Measurements from ENCODE around the gene RGS13.

Gene RGS13

GRCh38 chr1:192601567-192601966 lies 34.4 kb upstream of the RGS13 start:
- Histone ChIP-seq H3K9ac (ENCODE audit: low read depth in 1 of 2, low read length in 2 of 2) (no peak overlapping the region), H3K9me3 (ENCODE audit: control insufficient read depth in 1 of 2, low read length in 2 of 2) (no peaks in the 10 kb centered on the region), H3K4me3 (ENCODE audit: low read depth in 1 of 2, low read length in 2 of 2) (no peak overlapping the region), H3K4me1 (ENCODE audit: control insufficient read depth in 1 of 2, insufficient read depth in 2 of 2, low read length in 2 of 2) (no peaks in the 10 kb centered on the region), H3K27me3 (ENCODE audit: control insufficient read depth in 1 of 2, insufficient read depth in 2 of 2, low read length in 2 of 2) (no peaks in the 10 kb centered on the region), H3K36me3 (ENCODE audit: control insufficient read depth in 1 of 2, insufficient read depth in 2 of 2, low read length in 2 of 2) (no peaks in the 10 kb centered on the region), H3K27ac (ENCODE audit: low read depth, low read length) (no peak overlapping the region)

DNA sequence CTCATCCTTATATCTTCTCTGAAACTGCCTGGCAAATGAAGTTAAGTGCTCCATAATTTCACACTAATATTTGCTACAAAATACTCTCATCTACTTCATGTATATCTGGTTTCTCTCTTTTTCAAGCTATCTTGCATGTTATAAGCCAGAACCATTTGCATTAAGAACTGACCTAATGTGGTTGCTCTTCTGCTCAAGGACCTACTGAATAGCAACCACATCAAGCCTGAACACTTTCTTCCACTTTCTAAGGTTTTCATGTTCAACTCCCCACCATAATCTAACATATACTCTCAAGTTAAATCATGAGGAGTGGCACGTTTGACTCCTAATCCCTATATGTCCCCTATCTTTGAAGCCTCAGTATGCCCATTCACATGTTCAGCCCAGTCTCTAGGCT lies 33.2 kb upstream of the RGS13 start:
- no peak overlapping the region for H3K27ac ChIP-seq (ENCODE audit: low read depth, low read length)
- H3K9me3 ChIP-seq (ENCODE audit: control insufficient read depth in 1 of 2, low read length in 2 of 2) = no peaks in the 10 kb centered on the region

GRCh38 chr1:192603218-192603787 lies 32.6 kb upstream of the RGS13 start:
- Histone ChIP-seq H3K27ac (ENCODE audit: low read depth, low read length) (no peak overlapping the region), H3K9ac (ENCODE audit: low read depth in 1 of 2, low read length in 2 of 2) (no peak overlapping the region), H3K36me3 (ENCODE audit: control insufficient read depth in 1 of 2, insufficient read depth in 2 of 2, low read length in 2 of 2) (no peaks in the 10 kb centered on the region), H3K4me3 (ENCODE audit: low read depth in 1 of 2, low read length in 2 of 2) (no peak overlapping the region), H3K9me3 (ENCODE audit: control insufficient read depth in 1 of 2, low read length in 2 of 2) (no peaks in the 10 kb centered on the region), H3K4me1 (ENCODE audit: control insufficient read depth in 1 of 2, insufficient read depth in 2 of 2, low read length in 2 of 2) (no peaks in the 10 kb centered on the region), H3K27me3 (ENCODE audit: control insufficient read depth in 1 of 2, insufficient read depth in 2 of 2, low read length in 2 of 2) (no peaks in the 10 kb centered on the region)

More for the DNA sequence above, 33.2 kb upstream of the RGS13 start:
- no peak overlapping the region for H3K4me3 ChIP-seq (ENCODE audit: low read depth in 1 of 2, low read length in 2 of 2)
- no peaks in the 10 kb centered on the region for H3K4me1 ChIP-seq (ENCODE audit: control insufficient read depth in 1 of 2, insufficient read depth in 2 of 2, low read length in 2 of 2)
- no peaks in the 10 kb centered on the region for H3K27me3 ChIP-seq (ENCODE audit: control insufficient read depth in 1 of 2, insufficient read depth in 2 of 2, low read length in 2 of 2)
- no peak overlapping the region for H3K9ac ChIP-seq (ENCODE audit: low read depth in 1 of 2, low read length in 2 of 2)
- H3K36me3 ChIP-seq (ENCODE audit: control insufficient read depth in 1 of 2, insufficient read depth in 2 of 2, low read length in 2 of 2) = no peaks in the 10 kb centered on the region

DNA sequence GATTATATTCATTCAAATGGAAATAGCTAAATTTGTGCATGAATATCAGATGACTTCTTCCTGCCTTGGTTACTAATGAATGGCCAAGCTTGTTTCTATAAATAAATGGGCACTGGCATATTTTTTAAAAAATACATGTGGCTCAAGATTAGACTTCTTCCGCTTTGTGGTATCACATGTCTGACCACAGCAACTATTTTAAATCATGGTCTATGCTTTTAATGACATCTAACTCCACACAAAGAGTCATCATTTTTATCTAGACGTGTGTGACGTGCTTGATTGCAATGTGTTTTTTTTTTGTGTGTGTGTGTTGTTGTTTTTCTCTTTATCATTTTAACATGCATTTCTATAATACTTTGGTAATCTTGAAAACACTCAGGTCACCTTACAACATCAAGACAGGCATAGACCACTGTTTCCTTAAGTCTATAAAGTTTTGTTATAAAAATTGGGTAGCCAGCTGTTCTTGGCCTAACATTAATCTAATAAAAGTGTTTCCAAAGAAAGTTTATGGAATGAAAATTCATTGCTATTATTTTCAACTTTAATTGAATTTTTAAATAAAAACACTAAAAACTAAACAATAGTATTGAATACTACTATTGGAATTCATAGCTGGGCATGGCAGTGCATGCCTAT lies 30.8 kb upstream of the RGS13 start:
- Histone ChIP-seq H3K27me3 (ENCODE audit: control insufficient read depth in 1 of 2, insufficient read depth in 2 of 2, low read length in 2 of 2) (no peaks in the 10 kb centered on the region), H3K9ac (ENCODE audit: low read depth in 1 of 2, low read length in 2 of 2) (no peak overlapping the region), H3K4me3 (ENCODE audit: low read depth in 1 of 2, low read length in 2 of 2) (no peak overlapping the region), H3K27ac (ENCODE audit: low read depth, low read length) (no peak overlapping the region), H3K9me3 (ENCODE audit: control insufficient read depth in 1 of 2, low read length in 2 of 2) (no peaks in the 10 kb centered on the region), H3K36me3 (ENCODE audit: control insufficient read depth in 1 of 2, insufficient read depth in 2 of 2, low read length in 2 of 2) (no peaks in the 10 kb centered on the region), H3K4me1 (ENCODE audit: control insufficient read depth in 1 of 2, insufficient read depth in 2 of 2, low read length in 2 of 2) (no peaks in the 10 kb centered on the region)

DNA sequence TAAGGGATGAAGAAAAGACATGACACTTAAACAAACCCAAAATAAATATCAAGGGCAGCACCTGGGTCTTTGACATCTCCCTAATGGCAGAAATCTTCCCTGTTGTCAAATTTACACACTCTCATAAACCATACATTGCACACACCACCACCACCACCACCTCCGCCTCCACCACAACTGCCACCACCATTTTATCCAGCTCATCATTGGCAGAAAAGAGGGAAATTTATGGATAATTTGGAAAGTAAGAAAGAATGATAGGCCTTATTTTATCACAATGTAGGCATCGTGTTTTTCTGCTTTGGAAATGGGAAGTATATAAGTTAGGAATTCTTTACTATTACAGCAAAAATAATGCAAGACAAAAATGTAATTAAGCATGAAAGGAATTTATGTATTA lies 27.3 kb upstream of the RGS13 start:
- Histone ChIP-seq H3K9ac (ENCODE audit: low read depth in 1 of 2, low read length in 2 of 2) (no peak overlapping the region), H3K27me3 (ENCODE audit: control insufficient read depth in 1 of 2, insufficient read depth in 2 of 2, low read length in 2 of 2) (no peaks in the 10 kb centered on the region), H3K4me3 (ENCODE audit: low read depth in 1 of 2, low read length in 2 of 2) (no peak overlapping the region), H3K36me3 (ENCODE audit: control insufficient read depth in 1 of 2, insufficient read depth in 2 of 2, low read length in 2 of 2) (no peaks in the 10 kb centered on the region), H3K4me1 (ENCODE audit: control insufficient read depth in 1 of 2, insufficient read depth in 2 of 2, low read length in 2 of 2) (no peaks in the 10 kb centered on the region), H3K27ac (ENCODE audit: low read depth, low read length) (no peak overlapping the region), H3K9me3 (ENCODE audit: control insufficient read depth in 1 of 2, low read length in 2 of 2) (no peaks in the 10 kb centered on the region)

DNA sequence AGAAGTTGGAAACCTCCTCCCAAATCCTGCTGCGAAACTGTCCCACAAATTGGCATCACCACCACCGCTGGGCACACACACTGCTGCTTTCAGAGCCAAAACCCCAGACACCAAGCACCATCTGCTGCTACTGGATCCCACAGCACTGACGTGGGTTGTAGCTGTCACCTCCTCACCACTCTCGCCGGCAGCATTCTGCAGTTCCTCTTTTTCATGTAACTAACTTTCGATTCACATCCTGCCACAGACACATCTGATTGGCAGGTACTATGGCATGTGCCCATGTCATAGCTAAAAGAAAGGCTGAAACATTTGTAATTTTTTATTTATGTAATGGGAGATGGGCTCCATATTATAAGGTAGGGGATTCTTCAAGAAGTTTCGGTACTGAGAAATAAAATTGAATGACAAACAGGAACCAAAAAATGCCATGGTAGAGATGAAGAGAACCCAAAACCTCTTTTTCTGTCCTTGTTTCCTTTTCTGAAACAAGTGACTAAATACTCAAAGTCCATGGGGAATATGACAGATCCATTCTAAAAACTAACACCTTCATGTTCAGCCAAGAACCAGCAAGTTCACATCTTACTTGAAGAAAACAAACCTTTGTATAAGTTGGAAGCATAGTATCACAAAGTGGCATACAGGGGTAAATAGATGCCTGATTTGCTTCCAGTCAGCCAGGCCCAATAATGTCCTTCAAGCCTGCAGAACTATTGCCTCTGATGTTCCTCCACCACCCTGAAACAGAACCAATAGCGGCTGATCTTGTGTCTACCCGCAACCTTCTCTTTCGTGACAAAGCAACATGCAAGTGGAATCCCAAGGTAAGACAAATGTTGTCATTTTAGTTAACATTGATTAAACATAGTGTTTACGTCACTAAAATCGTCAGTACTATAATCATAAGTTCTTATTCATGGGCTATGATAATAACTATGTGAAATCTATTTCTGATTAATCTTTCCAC lies 26.6 kb upstream of the RGS13 start:
- no peak overlapping the region for H3K27ac ChIP-seq (ENCODE audit: low read depth, low read length)
- H3K4me3 ChIP-seq (ENCODE audit: low read depth in 1 of 2, low read length in 2 of 2) = no peak overlapping the region

DNA sequence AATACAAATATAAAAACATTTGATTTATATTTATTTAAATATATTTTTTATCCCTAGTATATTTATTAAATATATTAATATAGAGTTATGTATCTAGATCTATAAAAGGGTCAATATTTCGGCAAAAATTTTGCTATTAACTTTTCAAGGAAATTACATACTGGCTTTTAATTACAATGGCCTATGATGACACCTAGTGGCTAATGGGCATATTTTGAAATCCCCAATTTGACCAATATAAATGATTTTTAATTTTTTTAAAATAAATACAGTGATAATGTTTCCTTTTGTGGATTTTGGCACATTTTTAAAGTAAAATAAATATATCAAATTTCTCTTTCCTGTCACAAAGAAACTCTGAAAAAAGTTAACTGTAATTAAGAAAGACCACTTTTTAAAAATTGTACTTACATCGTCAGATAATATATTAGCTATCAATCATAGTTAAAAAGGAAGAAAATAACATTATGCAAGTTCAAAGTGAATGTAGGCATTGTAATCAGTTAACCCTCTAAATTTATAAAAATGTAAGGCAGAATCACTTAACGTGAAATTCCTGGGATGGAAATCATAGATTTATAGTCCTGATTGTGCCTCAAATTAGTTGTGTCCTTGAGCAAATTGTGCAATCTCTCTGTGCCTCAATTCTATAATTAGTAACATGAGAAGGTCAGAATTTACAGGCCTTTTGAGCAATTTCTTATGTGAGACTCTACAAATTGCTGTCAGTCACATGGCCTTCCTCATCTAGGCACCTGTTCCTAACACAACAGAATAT lies 25.6 kb upstream of the RGS13 start:
- Histone ChIP-seq H3K9ac (ENCODE audit: low read depth in 1 of 2, low read length in 2 of 2) (no peak overlapping the region), H3K4me1 (ENCODE audit: control insufficient read depth in 1 of 2, insufficient read depth in 2 of 2, low read length in 2 of 2) (no peaks in the 10 kb centered on the region), H3K4me3 (ENCODE audit: low read depth in 1 of 2, low read length in 2 of 2) (no peak overlapping the region), H3K36me3 (ENCODE audit: control insufficient read depth in 1 of 2, insufficient read depth in 2 of 2, low read length in 2 of 2) (no peaks in the 10 kb centered on the region), H3K27ac (ENCODE audit: low read depth, low read length) (no peak overlapping the region), H3K9me3 (ENCODE audit: control insufficient read depth in 1 of 2, low read length in 2 of 2) (no peaks in the 10 kb centered on the region), H3K27me3 (ENCODE audit: control insufficient read depth in 1 of 2, insufficient read depth in 2 of 2, low read length in 2 of 2) (no peaks in the 10 kb centered on the region)

More for the DNA sequence above, 26.6 kb upstream of the RGS13 start:
- Histone ChIP-seq H3K9ac (ENCODE audit: low read depth in 1 of 2, low read length in 2 of 2) (no peak overlapping the region), H3K4me1 (ENCODE audit: control insufficient read depth in 1 of 2, insufficient read depth in 2 of 2, low read length in 2 of 2) (no peaks in the 10 kb centered on the region), H3K36me3 (ENCODE audit: control insufficient read depth in 1 of 2, insufficient read depth in 2 of 2, low read length in 2 of 2) (no peaks in the 10 kb centered on the region), H3K9me3 (ENCODE audit: control insufficient read depth in 1 of 2, low read length in 2 of 2) (no peaks in the 10 kb centered on the region), H3K27me3 (ENCODE audit: control insufficient read depth in 1 of 2, insufficient read depth in 2 of 2, low read length in 2 of 2) (no peaks in the 10 kb centered on the region)

GRCh38 chr1:192615055-192615454 lies 20.9 kb upstream of the RGS13 start:
- Histone ChIP-seq H3K4me1 (ENCODE audit: control insufficient read depth in 1 of 2, insufficient read depth in 2 of 2, low read length in 2 of 2) (no peaks in the 10 kb centered on the region), H3K27me3 (ENCODE audit: control insufficient read depth in 1 of 2, insufficient read depth in 2 of 2, low read length in 2 of 2) (no peaks in the 10 kb centered on the region), H3K9me3 (ENCODE audit: control insufficient read depth in 1 of 2, low read length in 2 of 2) (no peaks in the 10 kb centered on the region), H3K4me3 (ENCODE audit: low read depth in 1 of 2, low read length in 2 of 2) (no peak overlapping the region), H3K9ac (ENCODE audit: low read depth in 1 of 2, low read length in 2 of 2) (no peak overlapping the region), H3K27ac (ENCODE audit: low read depth, low read length) (no peak overlapping the region), H3K36me3 (ENCODE audit: control insufficient read depth in 1 of 2, insufficient read depth in 2 of 2, low read length in 2 of 2) (no peaks in the 10 kb centered on the region)

DNA sequence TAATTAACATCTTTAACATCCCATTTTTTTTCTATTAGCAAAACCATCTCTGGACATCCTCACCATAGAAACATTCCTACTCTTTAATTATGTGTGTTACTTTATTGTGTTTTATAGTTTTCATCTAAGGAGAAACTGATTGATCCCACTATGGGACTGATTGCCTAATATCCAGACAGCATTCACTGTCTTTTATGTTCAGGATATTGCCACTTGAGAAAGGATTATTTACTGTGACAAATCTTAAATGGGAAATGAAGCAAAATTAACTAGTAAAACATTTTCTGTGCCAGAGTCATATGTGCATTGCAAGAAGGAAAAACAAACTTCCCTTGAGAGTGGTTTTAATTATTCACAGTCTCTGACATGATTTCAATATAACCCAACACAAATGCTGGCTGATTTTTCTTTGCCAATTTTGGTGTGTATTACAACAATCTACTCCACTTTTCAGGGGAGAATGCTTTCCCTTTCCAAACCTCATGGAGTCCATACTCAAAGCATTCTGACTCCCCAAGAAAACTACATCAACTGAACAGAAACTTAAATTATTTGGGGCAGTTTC lies 15.8 kb upstream of the RGS13 start:
- H3K27me3 ChIP-seq (ENCODE audit: control insufficient read depth in 1 of 2, insufficient read depth in 2 of 2, low read length in 2 of 2) = no peaks in the 10 kb centered on the region
- no peak overlapping the region for H3K4me3 ChIP-seq (ENCODE audit: low read depth in 1 of 2, low read length in 2 of 2)
- H3K9ac ChIP-seq (ENCODE audit: low read depth in 1 of 2, low read length in 2 of 2) = no peak overlapping the region
- H3K4me1 ChIP-seq (ENCODE audit: control insufficient read depth in 1 of 2, insufficient read depth in 2 of 2, low read length in 2 of 2) = no peaks in the 10 kb centered on the region
- H3K36me3 ChIP-seq (ENCODE audit: control insufficient read depth in 1 of 2, insufficient read depth in 2 of 2, low read length in 2 of 2) = no peaks in the 10 kb centered on the region
- no peaks in the 10 kb centered on the region for H3K9me3 ChIP-seq (ENCODE audit: control insufficient read depth in 1 of 2, low read length in 2 of 2)
- H3K27ac ChIP-seq (ENCODE audit: low read depth, low read length) = no peak overlapping the region

Data from duodenal mucosa (tissue), 2 donors.